ENCODE data around the gene PTCSC3. TPM values are rescaled to one million over a fixed set of nuclear protein-coding genes. Genes with fewer than 3 reads are reported as not detected.

PTCSC3 gene
- total RNA-seq, 3 donors from 2014 or later (not counting 1 experiment from before 2014, with no cell fraction given) = not detected

DNA sequence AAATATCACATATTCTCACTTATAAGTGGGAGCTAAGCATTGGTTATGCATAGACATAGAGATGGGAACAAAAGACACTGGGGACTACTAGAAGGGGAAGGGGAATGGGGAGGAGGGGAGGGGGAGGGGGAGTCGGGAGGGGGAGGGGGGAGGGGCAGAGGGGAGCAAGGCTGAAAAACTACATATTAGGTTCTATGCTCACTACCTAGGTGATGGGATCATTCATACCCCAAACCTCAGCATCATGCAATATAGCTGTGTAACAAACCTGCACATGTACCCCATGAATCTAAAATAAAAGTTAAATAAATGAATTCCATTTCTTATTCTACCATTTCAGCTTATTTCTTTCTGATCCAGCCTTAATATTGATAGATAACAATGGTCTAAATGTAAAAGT, 21.9 kb upstream of the PTCSC3 start:
- H3K27me3 Mint-ChIP-seq (ENCODE audit: low read depth in 2 of 2) = no peaks in the 10 kb centered on the region
- Histone ChIP-seq H3K27ac (ENCODE audit: low read length) (no peak overlapping the region), H3K9me3 (ENCODE audit: control insufficient read depth, insufficient read depth, low read length) (no peaks in the 10 kb centered on the region), H3K36me3 (ENCODE audit: control insufficient read depth, insufficient read depth, low read length) (no peaks in the 10 kb centered on the region), H3K4me1 (ENCODE audit: control insufficient read depth, insufficient read depth, low read length) (no peaks in the 10 kb centered on the region), H3K4me3 (ENCODE audit: low read length) (no peak overlapping the region), H3K27me3 (ENCODE audit: control insufficient read depth, insufficient read depth, low read length) (no peaks in the 10 kb centered on the region)
- WGBS (ENCODE audit: insufficient coverage) = no CpG with 5 or more reads among the region's 1 CpG
- intact Hi-C loops (cut with micrococcal nuclease) = no loop called here
- H3K27ac Mint-ChIP-seq = no peak overlapping the region
- H3K4me1 Mint-ChIP-seq = no peaks in the 10 kb centered on the region
- TF ChIP-seq, protein P1, sequence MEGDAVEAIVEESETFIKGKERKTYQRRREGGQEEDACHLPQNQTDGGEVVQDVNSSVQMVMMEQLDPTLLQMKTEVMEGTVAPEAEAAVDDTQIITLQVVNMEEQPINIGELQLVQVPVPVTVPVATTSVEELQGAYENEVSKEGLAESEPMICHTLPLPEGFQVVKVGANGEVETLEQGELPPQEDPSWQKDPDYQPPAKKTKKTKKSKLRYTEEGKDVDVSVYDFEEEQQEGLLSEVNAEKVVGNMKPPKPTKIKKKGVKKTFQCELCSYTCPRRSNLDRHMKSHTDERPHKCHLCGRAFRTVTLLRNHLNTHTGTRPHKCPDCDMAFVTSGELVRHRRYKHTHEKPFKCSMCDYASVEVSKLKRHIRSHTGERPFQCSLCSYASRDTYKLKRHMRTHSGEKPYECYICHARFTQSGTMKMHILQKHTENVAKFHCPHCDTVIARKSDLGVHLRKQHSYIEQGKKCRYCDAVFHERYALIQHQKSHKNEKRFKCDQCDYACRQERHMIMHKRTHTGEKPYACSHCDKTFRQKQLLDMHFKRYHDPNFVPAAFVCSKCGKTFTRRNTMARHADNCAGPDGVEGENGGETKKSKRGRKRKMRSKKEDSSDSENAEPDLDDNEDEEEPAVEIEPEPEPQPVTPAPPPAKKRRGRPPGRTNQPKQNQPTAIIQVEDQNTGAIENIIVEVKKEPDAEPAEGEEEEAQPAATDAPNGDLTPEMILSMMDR (IDR thresholded peaks at IDR 0.05) = no peak
- no peak overlapping the region for H3K4me3 Mint-ChIP-seq
- ATAC-seq (no peak), DNase-seq (no peak)
- H3K9me3 Mint-ChIP-seq = peaks cover 5 to 7% of the 10 kb centered on the region in 2 donors
- H3K36me3 Mint-ChIP-seq = no peaks in the 10 kb centered on the region

DNA sequence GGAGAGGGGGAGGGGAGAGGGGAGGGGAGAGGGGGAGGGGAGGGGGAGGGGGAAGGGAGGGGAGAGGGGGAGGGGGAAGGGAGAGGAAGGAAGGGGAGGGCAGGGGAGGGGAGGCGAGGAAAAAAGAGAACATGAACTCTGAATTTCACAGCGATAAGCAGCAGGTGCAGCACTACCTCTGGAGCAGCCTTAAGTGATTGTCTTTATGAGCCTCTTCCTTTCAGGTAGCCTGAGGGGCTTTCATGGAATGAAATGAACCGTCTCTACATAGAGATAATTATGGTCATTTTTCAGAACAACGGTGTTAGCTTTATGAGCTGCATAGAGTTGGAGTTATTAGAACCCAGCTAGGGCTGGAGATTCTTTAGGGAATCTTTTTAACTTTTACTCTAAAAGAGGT, 18.1 kb upstream of the PTCSC3 start:
- DNase-seq = no peak
- Histone ChIP-seq H3K27me3 (ENCODE audit: control insufficient read depth, insufficient read depth, low read length) (no peaks in the 10 kb centered on the region), H3K36me3 (ENCODE audit: control insufficient read depth, insufficient read depth, low read length) (no peaks in the 10 kb centered on the region), H3K4me3 (ENCODE audit: low read length) (no peak overlapping the region), H3K27ac (ENCODE audit: low read length) (no peak overlapping the region), H3K9me3 (ENCODE audit: control insufficient read depth, insufficient read depth, low read length) (no peaks in the 10 kb centered on the region), H3K4me1 (ENCODE audit: control insufficient read depth, insufficient read depth, low read length) (no peaks in the 10 kb centered on the region)
- peaks cover 8 to 9% of the 10 kb centered on the region in 2 donors for H3K9me3 Mint-ChIP-seq
- no peaks in the 10 kb centered on the region for H3K27me3 Mint-ChIP-seq (ENCODE audit: low read depth in 2 of 2)
- H3K4me3 Mint-ChIP-seq = no peak overlapping the region
- intact Hi-C loops (cut with micrococcal nuclease) = no loop called here
- no peaks in the 10 kb centered on the region for H3K36me3 Mint-ChIP-seq
- H3K27ac Mint-ChIP-seq = no peak overlapping the region
- TF ChIP-seq, protein P1 (IDR thresholded peaks at IDR 0.05) = no peak
- ATAC-seq = no peak
- H3K4me1 Mint-ChIP-seq = no peaks in the 10 kb centered on the region
- 73% methylated on average over 4 of the region's 4 CpGs for WGBS (ENCODE audit: insufficient coverage)

GRCh38 chr14:36192530-36192929, 16.0 kb upstream of the PTCSC3 start:
- WGBS (ENCODE audit: insufficient coverage) = 80% methylated on average over 3 of the region's 3 CpGs
- H3K4me3 Mint-ChIP-seq = no peak overlapping the region
- no peaks in the 10 kb centered on the region for H3K27me3 ChIP-seq (ENCODE audit: control insufficient read depth, insufficient read depth, low read length)
- ATAC-seq = no peak
- peaks cover 6 to 8% of the 10 kb centered on the region in 2 donors for H3K9me3 Mint-ChIP-seq
- DNase-seq = no peak
- H3K9me3 ChIP-seq (ENCODE audit: control insufficient read depth, insufficient read depth, low read length) = no peaks in the 10 kb centered on the region
- H3K4me1 ChIP-seq (ENCODE audit: control insufficient read depth, insufficient read depth, low read length) = no peaks in the 10 kb centered on the region
- no peaks in the 10 kb centered on the region for H3K36me3 ChIP-seq (ENCODE audit: control insufficient read depth, insufficient read depth, low read length)
- no peak overlapping the region for H3K4me3 ChIP-seq (ENCODE audit: low read length)
- H3K27ac Mint-ChIP-seq = no peak overlapping the region
- H3K36me3 Mint-ChIP-seq = no peaks in the 10 kb centered on the region
- TF ChIP-seq, protein P1 (IDR thresholded peaks at IDR 0.05) = no peak
- no peaks in the 10 kb centered on the region for H3K27me3 Mint-ChIP-seq (ENCODE audit: low read depth in 2 of 2)
- intact Hi-C loops (cut with micrococcal nuclease) = no loop called here
- no peaks in the 10 kb centered on the region for H3K4me1 Mint-ChIP-seq
- H3K27ac ChIP-seq (ENCODE audit: low read length) = no peak overlapping the region

DNA sequence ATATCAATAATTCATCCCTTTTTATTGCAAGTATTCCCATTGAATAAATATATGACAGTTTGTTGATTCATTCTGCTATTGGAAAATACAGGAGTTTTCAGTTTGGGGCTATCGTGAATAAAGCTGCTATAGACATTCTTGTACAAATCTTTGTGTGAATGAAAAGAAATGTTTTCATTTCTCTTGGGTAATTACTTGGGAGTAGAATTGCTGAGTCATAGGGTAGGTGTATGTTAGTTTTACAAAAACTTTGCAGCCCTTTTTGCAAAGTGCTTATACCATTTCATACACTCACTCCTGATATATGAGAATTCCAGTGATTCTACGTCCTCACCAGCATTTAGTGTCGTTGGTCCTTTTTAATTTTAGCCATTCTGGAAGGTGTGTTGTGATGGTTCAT, 6.9 kb upstream of the PTCSC3 start:
- intact Hi-C loops (cut with micrococcal nuclease) = no loop called here
- H3K36me3 ChIP-seq (ENCODE audit: control insufficient read depth, insufficient read depth, low read length) = no peaks in the 10 kb centered on the region
- TF ChIP-seq, protein P1 (IDR thresholded peaks at IDR 0.05) = no peak
- whole genome bisulfite sequencing (ENCODE audit: insufficient coverage) = 71% methylated on average over 3 of the region's 3 CpGs
- no peaks in the 10 kb centered on the region for H3K36me3 Mint-ChIP-seq
- no peaks in the 10 kb centered on the region for H3K27me3 ChIP-seq (ENCODE audit: control insufficient read depth, insufficient read depth, low read length)
- no peaks in the 10 kb centered on the region for H3K4me1 ChIP-seq (ENCODE audit: control insufficient read depth, insufficient read depth, low read length)
- ATAC-seq (no peak), DNase-seq (no peak)
- H3K27ac ChIP-seq (ENCODE audit: low read length) = no peak overlapping the region
- H3K9me3 Mint-ChIP-seq = peaks cover 0 to 5% of the 10 kb centered on the region in 2 donors
- no peaks in the 10 kb centered on the region for H3K4me1 Mint-ChIP-seq
- no peaks in the 10 kb centered on the region for H3K27me3 Mint-ChIP-seq (ENCODE audit: low read depth in 2 of 2)
- no peak overlapping the region for H3K27ac Mint-ChIP-seq
- H3K9me3 ChIP-seq (ENCODE audit: control insufficient read depth, insufficient read depth, low read length) = no peaks in the 10 kb centered on the region
- H3K4me3 ChIP-seq (ENCODE audit: low read length) = no peak overlapping the region
- H3K4me3 Mint-ChIP-seq = no peak overlapping the region
